ENCODE measurements around the gene CACNA2D4. TPM values are rescaled to one million over a fixed set of nuclear protein-coding genes. Genes with fewer than 3 reads are reported as not detected.

The CACNA2D4 gene
- total RNA-seq, 1 donor from 2014 or later, result not detected

DNA sequence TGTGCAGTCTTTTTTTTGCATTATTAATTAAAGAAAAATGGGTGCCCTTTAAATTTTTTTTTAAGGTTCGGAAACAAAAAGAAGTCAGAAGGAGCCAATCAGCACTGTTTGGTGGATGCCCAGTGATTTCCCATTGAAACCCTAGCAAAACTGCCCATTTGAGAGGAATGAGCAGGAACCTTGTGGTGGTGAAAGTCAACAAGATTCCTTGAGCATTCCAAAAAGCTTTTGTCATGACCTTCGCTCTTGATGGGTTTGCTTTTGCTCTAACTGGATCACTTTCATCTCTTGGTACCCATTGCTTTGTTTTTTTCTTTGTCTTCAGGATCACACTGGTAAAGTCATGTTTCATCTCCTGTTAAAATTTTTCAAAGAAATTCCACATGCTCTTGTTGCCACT, 173.5 kb downstream of the CACNA2D4 start:
- H3K27me3 Mint-ChIP-seq (ENCODE audit: unreplicated experiment), result no peaks in the 10 kb centered on the region
- no peak overlapping the region for H3K27ac Mint-ChIP-seq (ENCODE audit: unreplicated experiment)
- H3K36me3 Mint-ChIP-seq (ENCODE audit: unreplicated experiment), result peaks cover 18% of the 10 kb centered on the region
- TF ChIP-seq CTCF (IDR thresholded peaks at IDR 0.05; ENCODE audit: partially characterized antibody, unreplicated experiment), result no peak
- H3K4me1 Mint-ChIP-seq (ENCODE audit: low read depth, unreplicated experiment), result peaks cover 26% of the 10 kb centered on the region
- no peak for DNase-seq
- no peak overlapping the region for H3K4me3 Mint-ChIP-seq (ENCODE audit: unreplicated experiment)
- H3K9me3 Mint-ChIP-seq (ENCODE audit: unreplicated experiment), result no peaks in the 10 kb centered on the region

Other genes with a start within 250 kb of the CACNA2D4 start
- gene ADIPOR2, start 227.6 kb downstream of the CACNA2D4 start, total RNA-seq (ENCODE audit: unreplicated experiment), result 43.3 TPM
- 14.6 TPM for gene LRTM2, start 98.1 kb downstream of the CACNA2D4 start, total RNA-seq (ENCODE audit: unreplicated experiment)
- 14.2 TPM for gene DCP1B, start 85.8 kb upstream of the CACNA2D4 start, total RNA-seq (ENCODE audit: unreplicated experiment)
- 11.0 TPM for gene CACNA1C, start 134.3 kb upstream of the CACNA2D4 start, total RNA-seq (ENCODE audit: unreplicated experiment)